Keratinocyte (primary cell): ENCODE data around the gene SLC6A7. TPM values are rescaled to one million over a fixed set of nuclear protein-coding genes. Genes with fewer than 3 reads are reported as not detected.

ENCODE experiments used
- DNase-seq: peaks from one replicate; pipeline ENCODE4 v3.0.0-alpha.2; 2011; ENCODE audit warnings: low read depth, missing footprints, low spot score
- FAIRE-seq: peaks from 2 replicates; lab custom pipeline; 2011; peaks lifted over from hg19 to GRCh38; lab: Jason Lieb, UNC
- H2AFZ ChIP-seq: 2 replicates; pipeline ENCODE4 v1.6.0; 2012; ENCODE audit warnings: low read length, control low read depth, inconsistent platforms; ENCODE audit not compliant: control insufficient read depth
- H3K27ac ChIP-seq: 2 replicates; pipeline ENCODE4 v1.5.1; 2011; ENCODE audit warnings: low read length; ENCODE audit not compliant: control insufficient read depth, insufficient read depth
- H3K27me3 ChIP-seq: 3 replicates; pipeline ENCODE4 v1.6.0; 2011; ENCODE audit warnings: low read length; ENCODE audit not compliant: control insufficient read depth, insufficient read depth; ENCODE audit errors: extremely low read depth
- H3K36me3 ChIP-seq, 2 experiments: 2 replicates in 1 of 2; 3 replicates in 1 of 2; pipeline ENCODE4 v1.5.1; 2011; ENCODE audit warnings: low read length in 2 of 2, mild to moderate bottlenecking in 1 of 2; ENCODE audit not compliant: control insufficient read depth in 2 of 2, insufficient read depth in 2 of 2; ENCODE audit errors: extremely low read depth in 1 of 2
- H3K4me1 ChIP-seq: 3 replicates; pipeline ENCODE4 v1.5.1; 2011; ENCODE audit warnings: low read length; ENCODE audit not compliant: control insufficient read depth, insufficient read depth; ENCODE audit errors: extremely low read depth
- H3K4me2 ChIP-seq: 3 replicates; pipeline ENCODE4 v1.6.0; 2011; ENCODE audit warnings: low read depth, low read length; ENCODE audit not compliant: control insufficient read depth, insufficient read depth; ENCODE audit errors: extremely low read depth
- H3K4me3 ChIP-seq, 3 experiments: fragments of 200-600 bp in 1 of 3; sonication (generic) in 1 of 3; 2 replicates in 2 of 3; 3 replicates in 1 of 3; pipeline ENCODE4 v1.5.1; 2011 to 2016; ENCODE audit warnings: low read length in 3 of 3, mild to moderate bottlenecking in 3 of 3, control low read depth in 2 of 3, inconsistent platforms in 1 of 3, low read depth in 1 of 3, mixed read lengths in 1 of 3, mixed run types in 1 of 3, moderate library complexity in 1 of 3; ENCODE audit not compliant: control insufficient read depth in 2 of 3, insufficient read depth in 2 of 3; ENCODE audit errors: extremely low read depth in 1 of 3
- H3K79me2 ChIP-seq: 2 replicates; pipeline ENCODE4 v1.6.0; 2012; ENCODE audit warnings: low read length; ENCODE audit not compliant: control insufficient read depth, insufficient read depth
- H3K9ac ChIP-seq: 3 replicates; pipeline ENCODE4 v1.6.0; 2011; ENCODE audit warnings: low read length; ENCODE audit not compliant: control insufficient read depth, insufficient read depth; ENCODE audit errors: extremely low read depth
- H3K9me1 ChIP-seq: 3 replicates; pipeline ENCODE4 v1.6.0; 2011; ENCODE audit warnings: low read length; ENCODE audit not compliant: control insufficient read depth, insufficient read depth; ENCODE audit errors: extremely low read depth
- H3K9me3 ChIP-seq: 2 replicates; pipeline ENCODE4 v1.5.1; 2012; ENCODE audit warnings: low read depth, low read length; ENCODE audit not compliant: control insufficient read depth
- H4K20me1 ChIP-seq: 3 replicates; pipeline ENCODE4 v1.6.0; 2011; ENCODE audit warnings: low read length; ENCODE audit not compliant: control insufficient read depth, insufficient read depth; ENCODE audit errors: extremely low read depth
- EZH2 ChIP-seq: IDR thresholded peaks from one replicate; pipeline ENCODE4 v1.6.1; 2012; ENCODE audit warnings: inconsistent platforms, mild to moderate bottlenecking, low read length, moderate library complexity
- dilution Hi-C: fragments of 300-500 bp; cut with MboI; formaldehyde crosslinking; loops from one replicate; pipeline ENCODE4 v1.7.0; 2020; ENCODE audit warnings: low sequenced_read_pairs; ENCODE audit not compliant: extremely low pct_ligation_motif_present
- polyA plus RNA-seq, 5 experiments: library from polyadenylated mRNA; depleted of rRNA in 3 of 5; stranded (reverse) in 3 of 5; stranded (forward) in 1 of 5; unstranded in 1 of 5; fragments of >200 nt; gene quantifications; 1 replicate in 1 of 5; 2 replicates in 3 of 5; 3 replicates in 1 of 5; pipeline versions ENCODE4 v1.2.1 to v1.2.3, GENCODE V29; 2011 to 2012; ENCODE audit warnings: missing spikeins in 2 of 5, low read depth in 1 of 5, low replicate concordance in 1 of 5
- TF ChIP-seq, protein P1 (sequence below), 3 experiments: IDR thresholded peaks in 1 of 3; conservative IDR thresholded peaks in 1 of 3; optimal IDR thresholded peaks in 1 of 3; 2 replicates in 2 of 3; 3 replicates in 1 of 3; pipeline versions ENCODE3 to v1.5.1; 2011; ENCODE audit warnings: low read length in 3 of 3, mild to moderate bottlenecking in 3 of 3, moderate library complexity in 2 of 3, control low read depth in 1 of 3, inconsistent platforms in 1 of 3; ENCODE audit not compliant: insufficient read depth in 2 of 3; ENCODE audit errors: extremely low read depth in 1 of 3

The SLC6A7 gene
- polyA plus RNA-seq, 1 donor (not counting 4 experiments of a cell fraction or from before 2014, with no cell fraction given) = not detected

DNA sequence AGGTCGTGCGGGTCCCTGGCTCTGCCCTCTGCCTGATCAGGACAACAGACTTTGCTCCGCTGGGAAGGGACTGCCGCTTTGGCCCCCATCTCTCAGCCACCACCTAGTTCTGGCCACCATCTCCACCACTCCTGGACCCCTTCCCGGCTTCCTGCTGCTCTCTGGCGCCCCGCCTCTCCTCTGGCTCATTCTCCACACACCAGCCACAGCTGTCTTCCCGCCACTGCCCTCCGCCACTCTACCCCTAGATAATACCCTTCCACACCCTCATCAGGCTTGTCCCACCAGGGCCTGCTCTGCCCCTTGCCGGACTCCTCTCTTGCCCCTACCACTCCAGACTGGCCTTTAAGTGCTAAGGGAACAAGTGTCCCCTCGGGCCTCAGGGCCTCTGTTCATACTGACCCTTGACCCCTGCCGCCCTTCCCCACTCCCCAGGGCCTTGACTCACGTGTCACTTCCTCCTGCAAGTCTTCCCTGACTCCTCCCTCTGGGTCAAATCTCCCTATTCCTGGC lies 26.3 kb upstream of the SLC6A7 start:
- Histone ChIP-seq H3K4me2 (no peak overlapping the region), H4K20me1 (no peaks in the 10 kb centered on the region), H3K27me3 (peaks cover 27% of the 10 kb centered on the region), H3K36me3 (no peaks in the 10 kb centered on the region), H2AFZ (no peak overlapping the region), H3K27ac (no peak overlapping the region), H3K4me1 (no peaks in the 10 kb centered on the region), H3K9me1 (no peaks in the 10 kb centered on the region), H3K9ac (no peak overlapping the region), H3K79me2 (no peaks in the 10 kb centered on the region), H3K4me3 (no peak overlapping the region), H3K9me3 (no peaks in the 10 kb centered on the region)
- FAIRE-seq = no peak
- dilution Hi-C loops = no loop called here
- no peak for DNase-seq
- TF ChIP-seq, protein P1, sequence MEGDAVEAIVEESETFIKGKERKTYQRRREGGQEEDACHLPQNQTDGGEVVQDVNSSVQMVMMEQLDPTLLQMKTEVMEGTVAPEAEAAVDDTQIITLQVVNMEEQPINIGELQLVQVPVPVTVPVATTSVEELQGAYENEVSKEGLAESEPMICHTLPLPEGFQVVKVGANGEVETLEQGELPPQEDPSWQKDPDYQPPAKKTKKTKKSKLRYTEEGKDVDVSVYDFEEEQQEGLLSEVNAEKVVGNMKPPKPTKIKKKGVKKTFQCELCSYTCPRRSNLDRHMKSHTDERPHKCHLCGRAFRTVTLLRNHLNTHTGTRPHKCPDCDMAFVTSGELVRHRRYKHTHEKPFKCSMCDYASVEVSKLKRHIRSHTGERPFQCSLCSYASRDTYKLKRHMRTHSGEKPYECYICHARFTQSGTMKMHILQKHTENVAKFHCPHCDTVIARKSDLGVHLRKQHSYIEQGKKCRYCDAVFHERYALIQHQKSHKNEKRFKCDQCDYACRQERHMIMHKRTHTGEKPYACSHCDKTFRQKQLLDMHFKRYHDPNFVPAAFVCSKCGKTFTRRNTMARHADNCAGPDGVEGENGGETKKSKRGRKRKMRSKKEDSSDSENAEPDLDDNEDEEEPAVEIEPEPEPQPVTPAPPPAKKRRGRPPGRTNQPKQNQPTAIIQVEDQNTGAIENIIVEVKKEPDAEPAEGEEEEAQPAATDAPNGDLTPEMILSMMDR (optimal IDR thresholded peaks at IDR 0.05 in 1 of 3, IDR thresholded peaks at IDR 0.05 in 1 of 3, conservative IDR thresholded peaks at IDR 0.05 in 1 of 3; ENCODE audit: extremely low read depth in 1 of 3, insufficient read depth in 2 of 3, low read length in 3 of 3) = no peak
- no peak for TF ChIP-seq EZH2

DNA sequence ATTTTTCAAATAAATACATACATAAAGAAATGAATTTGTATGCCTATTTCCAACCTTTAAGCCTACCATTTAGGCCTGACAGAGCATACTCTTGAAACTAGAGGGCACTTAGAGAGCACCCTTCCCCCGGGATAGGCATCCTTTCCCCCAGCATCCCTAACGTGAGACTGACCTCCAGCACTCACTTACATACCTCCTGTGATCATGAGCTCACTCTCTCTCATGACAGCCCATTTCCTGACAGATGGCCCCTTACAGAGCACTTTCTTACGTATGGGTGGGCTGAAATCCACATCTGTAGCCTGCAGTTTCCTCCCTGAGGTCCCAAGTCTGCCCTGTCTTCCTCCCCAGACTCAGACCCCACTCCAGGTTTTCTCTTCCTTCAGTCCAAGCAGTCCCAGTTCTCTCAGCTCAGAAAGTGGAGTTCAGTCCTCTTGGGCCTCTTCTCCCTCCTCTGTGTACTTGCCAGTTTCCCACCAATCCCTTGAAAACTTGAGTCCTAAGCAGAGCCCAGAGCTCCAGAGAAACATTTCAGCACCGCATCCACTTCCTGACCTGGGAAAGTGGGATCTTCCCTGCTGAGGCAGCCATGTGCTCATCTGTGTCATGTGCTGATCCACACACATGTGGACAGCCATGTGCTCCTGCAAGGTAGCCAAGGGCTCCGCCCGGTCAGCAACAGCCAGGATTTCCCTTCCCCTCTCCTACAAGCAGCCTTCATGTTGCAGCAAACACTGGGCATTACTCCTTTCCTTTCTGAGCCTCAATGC lies 25.5 kb upstream of the SLC6A7 start:
- Histone ChIP-seq H3K9me1 (no peaks in the 10 kb centered on the region), H3K4me3 (no peak overlapping the region), H3K79me2 (no peaks in the 10 kb centered on the region), H4K20me1 (no peaks in the 10 kb centered on the region), H2AFZ (no peak overlapping the region), H3K9me3 (no peaks in the 10 kb centered on the region), H3K27ac (no peak overlapping the region), H3K4me2 (no peak overlapping the region), H3K27me3 (peaks cover 35% of the 10 kb centered on the region), H3K4me1 (no peaks in the 10 kb centered on the region), H3K9ac (no peak overlapping the region), H3K36me3 (no peaks in the 10 kb centered on the region)
- dilution Hi-C loops = no loop called here
- no peak for TF ChIP-seq EZH2
- TF ChIP-seq, protein P1 (optimal IDR thresholded peaks at IDR 0.05 in 1 of 3, IDR thresholded peaks at IDR 0.05 in 1 of 3, conservative IDR thresholded peaks at IDR 0.05 in 1 of 3; ENCODE audit: extremely low read depth in 1 of 3, insufficient read depth in 2 of 3, low read length in 3 of 3) = no peak
- FAIRE-seq (no peak), DNase-seq (no peak)
